ENCODE data around the gene NFATC1.

NFATC1 gene

DNA sequence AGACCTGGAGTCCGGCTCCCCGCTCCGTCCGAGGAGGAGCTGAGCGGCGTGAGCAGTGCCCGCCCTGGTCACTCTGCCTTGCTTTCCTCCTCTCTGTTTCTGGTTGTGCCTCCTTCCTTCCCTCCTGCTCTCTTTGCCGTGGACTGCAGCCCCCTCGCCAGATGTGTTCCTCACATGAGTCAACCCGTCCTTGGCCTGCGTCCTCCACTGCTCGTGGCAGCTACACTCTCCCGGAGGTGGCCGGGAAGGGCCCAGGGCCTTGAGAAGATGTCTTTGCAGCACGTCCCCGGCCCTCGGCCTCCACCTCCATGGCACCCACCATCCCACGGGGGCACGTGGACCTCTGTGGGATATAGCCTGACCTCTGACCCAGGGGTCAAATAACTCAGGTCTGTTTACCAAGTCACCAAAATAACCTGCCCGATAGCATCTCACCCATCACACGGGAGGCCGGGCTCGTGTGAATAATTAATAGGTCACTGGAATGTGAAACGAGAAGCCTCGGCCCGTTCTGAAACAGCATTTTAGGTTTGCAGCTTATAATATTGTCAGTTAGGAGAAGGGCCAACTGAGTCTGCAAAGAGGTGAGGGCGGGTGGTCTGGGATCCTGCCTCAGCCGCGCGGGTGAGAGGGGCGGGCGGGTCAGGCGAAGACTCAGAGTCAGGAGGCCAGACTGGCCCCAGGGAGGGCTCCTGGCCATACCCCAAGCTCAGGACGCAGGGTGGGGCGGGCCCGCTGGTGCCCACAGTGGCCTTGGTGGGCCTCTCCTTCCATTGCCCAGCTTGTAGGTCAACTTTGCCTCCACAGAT, 42.6 kb downstream of the NFATC1 start:
- in situ Hi-C loops (cut with MboI; ENCODE audit: low pct_unique_long_range_greater_than_20kb, low sequenced_read_pairs, unreplicated experiment) = no loop called here
- TF ChIP-seq, protein P1, sequence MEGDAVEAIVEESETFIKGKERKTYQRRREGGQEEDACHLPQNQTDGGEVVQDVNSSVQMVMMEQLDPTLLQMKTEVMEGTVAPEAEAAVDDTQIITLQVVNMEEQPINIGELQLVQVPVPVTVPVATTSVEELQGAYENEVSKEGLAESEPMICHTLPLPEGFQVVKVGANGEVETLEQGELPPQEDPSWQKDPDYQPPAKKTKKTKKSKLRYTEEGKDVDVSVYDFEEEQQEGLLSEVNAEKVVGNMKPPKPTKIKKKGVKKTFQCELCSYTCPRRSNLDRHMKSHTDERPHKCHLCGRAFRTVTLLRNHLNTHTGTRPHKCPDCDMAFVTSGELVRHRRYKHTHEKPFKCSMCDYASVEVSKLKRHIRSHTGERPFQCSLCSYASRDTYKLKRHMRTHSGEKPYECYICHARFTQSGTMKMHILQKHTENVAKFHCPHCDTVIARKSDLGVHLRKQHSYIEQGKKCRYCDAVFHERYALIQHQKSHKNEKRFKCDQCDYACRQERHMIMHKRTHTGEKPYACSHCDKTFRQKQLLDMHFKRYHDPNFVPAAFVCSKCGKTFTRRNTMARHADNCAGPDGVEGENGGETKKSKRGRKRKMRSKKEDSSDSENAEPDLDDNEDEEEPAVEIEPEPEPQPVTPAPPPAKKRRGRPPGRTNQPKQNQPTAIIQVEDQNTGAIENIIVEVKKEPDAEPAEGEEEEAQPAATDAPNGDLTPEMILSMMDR (IDR thresholded peaks at IDR 0.05; ENCODE audit: extremely low read depth, insufficient read depth, missing control alignments) = no peak
- DNase-seq (ENCODE audit: low spot score) = no peak

DNA sequence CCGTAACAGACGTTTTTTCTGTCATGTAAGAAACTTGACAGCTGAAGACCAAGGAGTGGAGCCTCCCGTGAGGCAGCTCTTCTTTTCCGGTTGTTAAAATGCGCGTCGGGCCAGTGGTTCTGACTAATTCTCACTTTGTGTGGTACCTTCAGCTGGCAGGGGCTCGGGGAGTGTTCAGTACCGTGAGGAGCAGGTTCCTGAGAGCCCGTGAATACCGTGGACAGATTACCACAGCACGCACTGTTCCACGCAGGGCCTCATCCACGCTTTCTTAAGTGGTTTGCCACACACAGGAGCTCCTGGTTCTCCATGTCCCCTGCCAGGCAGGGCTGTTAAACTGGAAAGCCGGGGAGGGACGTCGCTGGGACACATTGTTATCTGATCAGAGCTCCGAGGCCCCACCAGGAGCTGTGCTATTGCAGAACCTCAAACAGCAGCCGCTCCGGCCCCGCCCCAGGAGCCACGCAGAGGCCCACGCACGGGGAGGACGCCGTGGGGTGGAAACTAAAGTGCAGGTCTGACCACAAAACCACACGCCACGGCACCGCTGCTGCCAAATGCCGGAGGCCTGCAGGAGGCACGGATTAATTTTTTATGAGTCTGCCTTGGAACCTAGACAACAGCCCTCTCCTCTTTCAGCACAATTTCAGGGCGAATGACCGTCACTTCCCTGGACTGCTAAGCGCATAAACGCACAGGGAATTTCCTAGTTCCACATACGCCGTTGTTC, 43.3 kb downstream of the NFATC1 start:
- no peak for DNase-seq (ENCODE audit: low spot score)
- TF ChIP-seq, protein P1 (IDR thresholded peaks at IDR 0.05; ENCODE audit: extremely low read depth, insufficient read depth, missing control alignments) = no peak
- in situ Hi-C loops (cut with MboI; ENCODE audit: low pct_unique_long_range_greater_than_20kb, low sequenced_read_pairs, unreplicated experiment) = no loop called here

DNA sequence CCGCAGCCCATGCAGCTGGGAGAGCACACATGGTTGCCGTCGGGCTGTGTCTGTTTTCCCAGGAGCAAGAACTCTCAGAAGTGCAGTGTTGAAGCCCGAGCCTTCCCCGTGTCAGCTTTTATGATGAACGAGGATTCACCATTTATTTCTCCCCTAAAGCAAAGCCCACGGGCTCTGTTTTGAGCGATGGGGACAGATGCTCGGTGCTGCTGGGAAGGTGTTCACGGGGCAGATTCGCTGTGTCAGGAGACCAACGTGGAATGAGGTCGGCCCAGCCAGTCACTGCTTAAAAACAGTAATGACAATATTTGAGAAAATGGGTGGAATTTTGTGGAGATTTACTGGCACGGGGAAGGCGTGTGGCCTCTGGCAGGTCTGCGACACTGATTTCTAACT, 43.9 kb downstream of the NFATC1 start:
- TF ChIP-seq, protein P1 (IDR thresholded peaks at IDR 0.05; ENCODE audit: extremely low read depth, insufficient read depth, missing control alignments) = no peak
- in situ Hi-C loops (cut with MboI; ENCODE audit: low pct_unique_long_range_greater_than_20kb, low sequenced_read_pairs, unreplicated experiment) = no loop called here
- no peak for DNase-seq (ENCODE audit: low spot score)

DNA sequence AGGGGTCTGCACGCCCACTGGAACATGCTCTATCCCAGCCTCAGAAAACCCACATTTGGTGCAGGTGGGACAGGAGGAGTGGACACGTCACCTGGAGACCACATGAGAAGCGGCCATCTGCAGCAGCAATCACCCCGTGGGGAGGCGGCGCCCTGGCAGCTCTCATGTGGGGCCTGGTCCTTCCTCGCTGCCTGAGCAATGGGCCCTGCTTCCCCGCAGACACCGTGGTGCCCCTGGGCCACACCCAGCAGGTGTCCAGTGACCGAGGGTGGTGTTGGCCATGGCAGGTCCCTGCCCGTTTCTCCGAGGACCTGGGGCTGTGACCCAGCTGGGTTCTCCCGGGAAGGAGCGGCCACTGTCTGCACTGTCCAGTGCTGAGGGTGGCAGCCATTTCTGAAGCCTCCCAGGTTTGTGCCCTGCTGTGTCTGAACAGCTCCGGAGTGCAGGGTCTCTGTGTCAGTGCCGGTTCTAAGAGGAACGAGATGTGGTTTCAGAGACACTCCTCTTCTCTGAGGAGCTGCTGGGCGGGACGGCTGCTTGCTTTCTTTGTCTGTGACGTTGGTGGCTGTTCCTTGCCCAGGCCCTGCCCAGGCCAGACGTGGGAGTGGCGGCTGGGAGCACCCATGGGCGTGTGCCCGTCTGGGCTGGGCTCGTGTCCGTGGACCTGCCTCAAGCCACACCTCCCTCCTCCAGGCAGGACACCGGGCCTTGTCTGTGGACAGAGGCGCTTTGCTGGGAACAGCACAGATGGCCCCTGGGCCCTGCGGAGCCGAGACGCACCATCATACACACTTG, 44.8 kb downstream of the NFATC1 start:
- no peak for DNase-seq (ENCODE audit: low spot score)
- TF ChIP-seq, protein P1 (IDR thresholded peaks at IDR 0.05; ENCODE audit: extremely low read depth, insufficient read depth, missing control alignments) = no peak
- in situ Hi-C loops (cut with MboI; ENCODE audit: low pct_unique_long_range_greater_than_20kb, low sequenced_read_pairs, unreplicated experiment) = no loop called here

DNA sequence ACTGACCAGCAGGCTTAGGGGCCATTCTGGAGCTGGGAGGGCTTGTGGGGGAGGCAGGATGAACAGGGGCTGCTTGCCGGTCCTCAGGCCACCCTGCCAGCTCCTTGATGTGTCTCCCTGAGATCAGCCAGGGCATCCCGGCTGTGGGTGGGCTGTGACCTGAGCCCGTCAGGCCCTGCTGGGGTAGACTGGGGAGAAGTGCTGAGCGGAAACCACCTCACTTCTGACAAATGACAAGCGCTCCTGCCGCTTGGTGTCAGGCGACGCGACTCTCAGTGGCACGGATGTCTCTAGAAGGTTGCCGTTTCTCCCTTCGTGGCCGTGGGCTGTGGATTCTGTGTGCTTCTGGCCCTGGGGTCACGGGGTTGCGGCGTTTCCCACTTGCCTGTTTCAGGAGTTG, 45.7 kb downstream of the NFATC1 start:
- in situ Hi-C loops (cut with MboI; ENCODE audit: low pct_unique_long_range_greater_than_20kb, low sequenced_read_pairs, unreplicated experiment) = no loop called here
- TF ChIP-seq, protein P1 (IDR thresholded peaks at IDR 0.05; ENCODE audit: extremely low read depth, insufficient read depth, missing control alignments) = no peak
- no peak for DNase-seq (ENCODE audit: low spot score)

DNA sequence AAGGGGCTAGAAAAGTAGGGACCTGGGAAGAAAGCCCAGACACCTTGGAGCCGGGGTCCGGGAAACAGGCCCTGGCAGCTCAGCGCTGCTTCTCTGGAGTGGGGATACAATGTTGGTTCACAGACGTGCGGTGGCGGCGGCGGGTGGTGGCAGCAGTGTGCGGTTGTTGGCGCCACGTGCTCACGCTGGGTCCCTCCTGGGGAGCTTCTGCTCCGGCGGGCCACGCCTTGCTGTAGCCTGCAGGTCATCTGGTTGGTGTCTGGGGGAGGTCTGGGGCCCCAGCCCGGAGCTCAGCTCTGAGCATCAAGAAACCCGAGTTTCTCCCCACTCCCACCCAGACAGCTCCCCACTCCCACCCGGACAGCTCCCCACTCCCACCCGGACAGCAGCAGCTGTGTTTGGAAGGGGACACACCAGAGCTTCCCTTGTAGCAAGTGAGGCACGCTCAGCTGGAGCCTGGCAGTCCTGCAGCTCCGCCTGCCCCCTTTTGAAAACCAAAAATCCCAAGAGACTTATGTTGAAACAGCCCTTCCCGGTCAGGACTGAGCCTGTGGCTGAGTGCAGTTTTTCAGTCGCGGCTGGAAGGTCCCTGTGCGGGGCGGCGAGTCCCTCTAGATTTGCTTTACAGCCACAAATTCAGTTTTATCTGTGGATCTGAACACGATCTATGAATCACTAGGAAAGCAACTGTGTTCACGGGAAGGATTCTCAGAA, 46.9 kb downstream of the NFATC1 start:
- TF ChIP-seq, protein P1 (IDR thresholded peaks at IDR 0.05; ENCODE audit: extremely low read depth, insufficient read depth, missing control alignments) = no peak
- DNase-seq (ENCODE audit: low spot score) = no peak
- in situ Hi-C loops (cut with MboI; ENCODE audit: low pct_unique_long_range_greater_than_20kb, low sequenced_read_pairs, unreplicated experiment) = no loop called here
